Ascending aorta (tissue), 2 donors: ENCODE data around the gene C2CD4A. TPM values are rescaled to one million over a fixed set of nuclear protein-coding genes. Genes with fewer than 3 reads are reported as not detected.

Experiments used
- DNase-seq, 2 donors: peaks; one replicate each; pipeline ENCODE4 v3.0.0-alpha.2; 2019; ENCODE audit warnings: low spot score in 2 of 2
- H3K27ac ChIP-seq, 2 donors: fragments of 200-600 bp; sonication (generic); one replicate each; pipeline ENCODE4 v1.5.1; 2016 to 2017; ENCODE audit warnings: mild to moderate bottlenecking in 1 of 2
- H3K27me3 ChIP-seq: fragments of 200-600 bp; sonication (generic); one replicate; pipeline ENCODE4 v1.5.1; 2017
- H3K36me3 ChIP-seq, 2 donors: fragments of 200-600 bp; sonication (generic); one replicate each; pipeline ENCODE4 v1.5.1; 2016
- H3K4me1 ChIP-seq, 2 donors: fragments of 200-600 bp; sonication (generic); one replicate each; pipeline ENCODE4 v1.5.1; 2016 to 2017; ENCODE audit warnings: mild to moderate bottlenecking in 1 of 2
- H3K4me3 ChIP-seq, 2 donors: fragments of 200-600 bp; sonication (generic); one replicate each; pipeline ENCODE4 v1.5.1; 2016 to 2017; ENCODE audit warnings: mild to moderate bottlenecking in 1 of 2
- H3K9me3 ChIP-seq, 2 donors: fragments of 200-600 bp; sonication (generic); one replicate each; pipeline ENCODE4 v1.5.1; 2016
- intact Hi-C: fragments of 100-400 bp; cut with DNase I; formaldehyde crosslinking; loops from one replicate; pipeline ENCODE4 v1.15.1; 2023
- total RNA-seq: library from RNA; depleted of rRNA; stranded (reverse); fragments of >200 nt; gene quantifications from one replicate; pipeline ENCODE4 v1.1.0, GENCODE V29; 2016
- TF ChIP-seq, protein P1 (sequence below), 3 experiments: fragments of 200-600 bp in 2 of 3; fragments of 450-650 bp in 1 of 3; sonication (generic) in 2 of 3; IDR thresholded peaks; one replicate each; pipeline ENCODE4 v1.5.1; 2016 to 2019; ENCODE audit warnings: antibody characterized with exemption in 3 of 3, mild to moderate bottlenecking in 1 of 3, moderate library complexity in 1 of 3

The C2CD4A gene
- total RNA-seq, 1 donor from 2014 or later = not detected

- Histone ChIP-seq H3K4me1 (no peaks in the 10 kb centered on the region), H3K9me3 (no peaks in the 10 kb centered on the region), H3K4me3 (no peak overlapping the region), H3K36me3 (no peaks in the 10 kb centered on the region), H3K27ac (no peak overlapping the region), H3K27me3 (no peaks in the 10 kb centered on the region)
- DNase-seq = no peak
- intact Hi-C loops = no loop called here
- TF ChIP-seq, protein P1, sequence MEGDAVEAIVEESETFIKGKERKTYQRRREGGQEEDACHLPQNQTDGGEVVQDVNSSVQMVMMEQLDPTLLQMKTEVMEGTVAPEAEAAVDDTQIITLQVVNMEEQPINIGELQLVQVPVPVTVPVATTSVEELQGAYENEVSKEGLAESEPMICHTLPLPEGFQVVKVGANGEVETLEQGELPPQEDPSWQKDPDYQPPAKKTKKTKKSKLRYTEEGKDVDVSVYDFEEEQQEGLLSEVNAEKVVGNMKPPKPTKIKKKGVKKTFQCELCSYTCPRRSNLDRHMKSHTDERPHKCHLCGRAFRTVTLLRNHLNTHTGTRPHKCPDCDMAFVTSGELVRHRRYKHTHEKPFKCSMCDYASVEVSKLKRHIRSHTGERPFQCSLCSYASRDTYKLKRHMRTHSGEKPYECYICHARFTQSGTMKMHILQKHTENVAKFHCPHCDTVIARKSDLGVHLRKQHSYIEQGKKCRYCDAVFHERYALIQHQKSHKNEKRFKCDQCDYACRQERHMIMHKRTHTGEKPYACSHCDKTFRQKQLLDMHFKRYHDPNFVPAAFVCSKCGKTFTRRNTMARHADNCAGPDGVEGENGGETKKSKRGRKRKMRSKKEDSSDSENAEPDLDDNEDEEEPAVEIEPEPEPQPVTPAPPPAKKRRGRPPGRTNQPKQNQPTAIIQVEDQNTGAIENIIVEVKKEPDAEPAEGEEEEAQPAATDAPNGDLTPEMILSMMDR (IDR thresholded peaks at IDR 0.05) = no peak
Observed at GRCh38 chr15:62051166-62051565, 15.6 kb upstream of the C2CD4A start.

- Histone ChIP-seq H3K36me3 (no peaks in the 10 kb centered on the region), H3K4me3 (no peak overlapping the region), H3K4me1 (no peaks in the 10 kb centered on the region), H3K27me3 (no peaks in the 10 kb centered on the region), H3K9me3 (no peaks in the 10 kb centered on the region), H3K27ac (no peak overlapping the region)
- TF ChIP-seq, protein P1 (IDR thresholded peaks at IDR 0.05) = no peak
- no peak for DNase-seq
- intact Hi-C loops = no loop called here
Observed at GRCh38 chr15:62052713-62053112, 14.1 kb upstream of the C2CD4A start.

DNA sequence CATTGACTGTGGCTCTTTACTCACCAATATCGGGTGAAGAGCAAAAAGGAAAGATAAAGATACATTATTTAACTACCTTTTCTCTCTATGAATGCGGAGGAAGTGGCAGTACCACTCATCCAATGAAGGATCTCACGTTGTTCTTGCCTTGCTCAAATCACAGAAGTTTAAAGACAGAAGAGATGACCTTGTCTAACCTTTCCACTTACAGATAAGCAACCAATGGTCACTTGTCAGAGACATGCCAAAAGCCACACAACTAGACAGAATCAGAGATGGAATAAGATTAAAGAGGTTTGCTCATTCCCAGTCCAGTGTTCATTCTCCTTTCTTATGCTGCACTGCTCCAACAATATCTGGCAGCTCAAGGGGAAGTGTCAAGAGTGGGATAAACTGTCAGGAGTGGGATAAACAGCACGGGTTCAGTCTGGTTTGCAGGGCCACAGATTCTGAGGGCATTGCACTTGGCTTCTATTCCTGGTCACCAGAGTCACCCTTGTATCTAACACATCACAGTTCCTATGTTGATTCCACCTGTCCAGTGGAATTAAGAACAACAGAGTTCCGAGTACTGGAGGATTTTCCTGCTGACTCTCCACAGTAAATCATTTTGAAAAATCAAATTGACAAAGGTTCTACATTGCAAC lies 13.2 kb upstream of the C2CD4A start:
- Histone ChIP-seq H3K4me1 (peaks cover 0 to 3% of the 10 kb centered on the region in 2 donors), H3K4me3 (no peak overlapping the region), H3K9me3 (no peaks in the 10 kb centered on the region), H3K27ac (no peak overlapping the region), H3K27me3 (no peaks in the 10 kb centered on the region), H3K36me3 (no peaks in the 10 kb centered on the region)
- TF ChIP-seq, protein P1 (IDR thresholded peaks at IDR 0.05) = no peak
- intact Hi-C loops = no loop called here
- no peak for DNase-seq

GRCh38 chr15:62054979-62055378 lies 11.8 kb upstream of the C2CD4A start:
- H3K4me1 ChIP-seq = peaks cover 2 to 3% of the 10 kb centered on the region in 2 donors
- TF ChIP-seq, protein P1 (IDR thresholded peaks at IDR 0.05) = no peak
- H3K9me3 ChIP-seq = no peaks in the 10 kb centered on the region
- DNase-seq = no peak
- H3K27ac ChIP-seq = no peak overlapping the region
- no peak overlapping the region for H3K4me3 ChIP-seq
- no peaks in the 10 kb centered on the region for H3K27me3 ChIP-seq
- intact Hi-C loops = no loop called here
- H3K36me3 ChIP-seq = no peaks in the 10 kb centered on the region

- H3K27ac ChIP-seq = no peak overlapping the region
- H3K27me3 ChIP-seq = no peaks in the 10 kb centered on the region
- H3K4me1 ChIP-seq = peaks cover 2 to 3% of the 10 kb centered on the region in 2 donors
- DNase-seq = no peak
- intact Hi-C loops = no loop called here
- H3K36me3 ChIP-seq = no peaks in the 10 kb centered on the region
- TF ChIP-seq, protein P1 (IDR thresholded peaks at IDR 0.05) = no peak
- H3K4me3 ChIP-seq = no peak overlapping the region
- no peaks in the 10 kb centered on the region for H3K9me3 ChIP-seq
Observed at GRCh38 chr15:62057341-62057980, 9.3 kb upstream of the C2CD4A start.
